Caki2 (cell line): ENCODE measurements around the gene FBRSL1. TPM values are rescaled to one million over a fixed set of nuclear protein-coding genes. Genes with fewer than 3 reads are reported as not detected.
"Not testable (repeated sequence)": the region's sequence is repeated elsewhere in the genome, so short reads cannot be mapped to it uniquely, and the experiment has no call there.

ENCODE experiments used
- DNase-seq: peaks from one replicate; pipeline ENCODE4 v3.0.0-alpha.2; 2015; ENCODE audit warnings: low read depth
- in situ Hi-C: cut with HindIII; loops from 2 replicates; pipeline ENCODE4 v1.10.0; 2016; ENCODE audit warnings: low sequenced_read_pairs, low pct_unique_long_range_greater_than_20kb, mixed read lengths
- total RNA-seq: library from RNA; depleted of rRNA; stranded (reverse); fragments of >200 nt; shearing (Covaris generic); gene quantifications from 2 replicates; pipeline ENCODE4 v1.2.3, GENCODE V29; 2014; ENCODE audit warnings: low replicate concordance

The FBRSL1 gene
- total RNA-seq, 1 experiment from 2014 or later, result 8.3 TPM

DNA sequence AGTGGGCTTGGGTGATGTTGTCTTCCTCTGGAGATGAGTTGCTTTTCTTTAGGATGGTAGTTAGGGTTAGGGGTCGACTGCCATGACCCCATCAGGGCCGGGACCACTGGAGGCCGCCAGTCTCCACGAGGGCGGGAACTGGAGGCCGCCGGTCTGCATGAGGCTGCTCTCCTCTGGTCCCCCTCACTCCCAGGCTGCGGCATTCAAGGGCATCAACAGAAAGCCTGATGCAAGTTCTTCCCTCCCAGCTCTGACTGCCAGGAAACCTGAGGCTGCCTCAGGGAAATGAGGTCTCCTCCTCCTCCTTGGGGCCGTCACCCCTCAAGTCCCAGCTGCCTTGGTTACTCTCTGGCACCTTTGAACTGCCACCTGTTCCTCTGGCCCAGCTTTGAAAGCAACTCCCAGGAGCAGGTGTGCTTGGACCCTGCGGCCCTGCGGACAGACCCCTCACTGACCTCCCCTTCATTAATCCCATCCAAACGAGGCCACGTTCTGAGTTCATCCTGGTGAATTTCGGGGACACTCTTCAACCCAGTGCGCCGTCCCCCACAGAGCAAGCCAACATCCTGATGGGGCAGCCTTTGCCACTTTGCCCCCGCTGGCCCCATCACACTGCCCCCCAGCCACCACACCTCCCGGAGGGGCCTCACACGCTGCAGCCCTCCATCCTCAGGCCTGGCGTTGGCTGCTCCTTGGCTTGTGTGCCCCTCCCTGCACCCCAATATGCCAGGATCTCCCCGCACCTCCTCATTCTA is 37.2 kb upstream of the FBRSL1 start:
- in situ Hi-C loops, result no loop called here
- no peak for DNase-seq

DNA sequence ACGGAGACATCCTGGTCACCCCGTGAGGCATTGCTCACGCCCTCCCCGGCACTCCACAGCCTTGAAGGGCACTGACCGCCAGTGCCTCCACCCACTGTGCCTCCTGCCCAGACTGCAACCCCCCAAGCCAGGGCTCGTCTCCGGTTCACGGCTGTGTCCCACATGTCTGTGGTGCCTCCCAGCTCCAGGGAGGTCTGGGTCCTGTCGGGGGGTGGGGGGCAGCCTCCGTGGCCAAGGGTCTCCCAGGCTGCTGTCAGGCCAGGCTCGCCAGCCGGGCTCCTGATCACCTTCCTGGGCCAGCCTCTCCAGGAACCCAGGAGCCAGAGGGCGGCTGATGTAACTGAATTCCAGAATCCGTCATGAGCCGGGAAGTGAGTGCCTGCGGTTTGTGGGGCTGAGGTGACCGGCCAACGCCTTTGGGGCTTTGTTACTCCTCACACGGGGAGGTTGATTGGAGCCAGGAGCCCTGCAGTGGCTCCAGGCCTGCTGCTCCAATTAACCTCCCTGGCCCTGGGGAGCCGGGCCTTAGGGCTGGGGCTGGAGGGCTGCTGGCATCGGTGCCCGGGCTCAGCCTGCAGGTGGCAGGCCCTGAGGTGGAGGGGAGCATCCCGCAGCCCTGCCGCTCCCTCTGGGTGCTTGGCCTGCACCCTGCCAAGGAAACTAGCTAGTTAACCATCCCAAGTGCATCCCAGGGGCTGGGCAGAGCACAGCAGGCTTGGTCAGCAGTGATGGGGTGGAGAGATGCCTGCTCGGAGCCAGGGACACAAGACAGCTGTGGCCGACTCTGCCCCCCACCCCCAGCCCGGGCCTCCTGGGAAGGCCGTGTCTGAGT is 36.4 kb upstream of the FBRSL1 start:
- in situ Hi-C loops, result no loop called here
- DNase-seq, result no peak

DNA sequence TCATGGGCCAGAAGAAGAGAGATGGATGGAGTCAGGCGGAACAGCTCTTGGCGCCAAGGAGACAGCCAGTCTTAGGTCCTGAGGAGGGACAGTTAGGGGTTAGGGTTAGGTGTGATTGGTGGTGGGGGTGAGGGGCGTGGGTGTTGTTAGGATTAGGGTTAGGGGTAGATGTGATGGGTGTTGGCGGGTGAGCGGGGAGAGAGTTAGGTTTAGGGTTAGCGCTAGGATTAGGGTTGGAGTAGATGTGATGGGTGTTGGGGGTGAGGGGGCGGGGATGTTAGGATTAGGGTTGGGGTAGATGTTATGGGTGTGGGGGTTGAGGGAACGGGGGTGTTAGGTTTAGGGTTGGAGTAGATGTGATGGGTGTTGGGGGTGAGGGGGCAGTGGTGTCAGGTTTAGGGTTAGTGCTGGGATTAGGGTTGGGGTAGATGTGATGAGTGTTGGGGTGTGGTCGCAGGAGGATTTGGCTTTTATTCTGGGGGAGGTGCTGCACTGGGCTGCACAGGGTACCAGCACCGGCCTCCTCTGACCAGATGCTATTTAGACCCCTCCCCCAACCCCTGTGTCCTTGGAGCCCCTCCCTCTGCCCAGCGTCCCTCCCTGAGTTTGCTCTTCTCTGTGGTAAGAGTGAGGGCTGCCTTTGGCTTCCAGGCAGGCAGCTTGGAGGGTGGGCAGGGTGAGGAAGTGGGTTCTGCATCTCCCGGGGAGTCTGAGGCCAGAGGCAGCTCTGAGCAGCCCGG is 35.6 kb upstream of the FBRSL1 start:
- in situ Hi-C loops, result no loop called here

DNA sequence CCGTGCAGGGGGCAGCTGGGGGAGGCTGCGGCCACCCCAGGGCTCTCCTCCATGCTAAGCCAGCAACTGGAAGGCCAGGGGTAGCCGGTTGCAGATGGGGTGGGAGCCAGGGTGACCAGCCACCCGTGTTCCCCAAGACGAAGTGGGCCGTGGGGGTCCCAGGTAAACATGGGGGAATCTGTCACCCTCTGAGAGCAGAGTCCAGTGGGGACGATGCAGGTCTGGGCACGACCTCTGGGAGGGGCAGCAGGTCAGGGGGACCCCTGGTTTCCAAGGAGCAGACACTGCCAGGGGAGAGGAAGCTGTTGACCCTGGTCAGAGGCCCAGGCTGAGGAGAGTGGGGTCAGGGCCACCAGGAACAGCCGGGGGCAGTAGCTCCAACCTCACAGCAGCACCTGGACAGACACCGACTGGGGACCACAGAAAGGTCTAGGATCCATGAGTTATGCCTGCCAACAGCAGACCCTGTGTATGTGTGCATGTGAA is 35.0 kb upstream of the FBRSL1 start:
- no peak for DNase-seq
- in situ Hi-C loops, result no loop called here

More for the DNA sequence above, 35.6 kb upstream of the FBRSL1 start:
- DNase-seq, result no peak

DNA sequence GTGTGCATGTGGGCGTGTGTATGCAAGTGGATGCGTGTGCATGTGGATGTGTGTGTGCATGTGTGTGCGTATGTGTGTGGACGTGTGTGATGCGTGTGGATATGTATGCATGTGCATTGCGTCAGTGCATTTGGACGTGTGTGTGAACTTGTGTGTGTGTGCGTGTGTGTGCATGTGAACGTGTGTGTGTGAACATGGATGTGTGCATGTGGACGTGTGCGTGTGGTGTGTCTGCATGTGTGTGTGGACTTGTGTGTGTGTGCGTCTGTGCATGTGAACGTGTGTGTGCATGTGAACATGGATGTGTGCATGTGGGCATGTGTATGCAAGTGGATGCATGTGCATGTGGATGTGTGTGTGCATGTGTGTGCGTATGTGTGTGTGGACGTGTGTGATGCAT is 34.4 kb upstream of the FBRSL1 start:
- in situ Hi-C loops, result no loop called here
- DNase-seq, result no peak

DNA sequence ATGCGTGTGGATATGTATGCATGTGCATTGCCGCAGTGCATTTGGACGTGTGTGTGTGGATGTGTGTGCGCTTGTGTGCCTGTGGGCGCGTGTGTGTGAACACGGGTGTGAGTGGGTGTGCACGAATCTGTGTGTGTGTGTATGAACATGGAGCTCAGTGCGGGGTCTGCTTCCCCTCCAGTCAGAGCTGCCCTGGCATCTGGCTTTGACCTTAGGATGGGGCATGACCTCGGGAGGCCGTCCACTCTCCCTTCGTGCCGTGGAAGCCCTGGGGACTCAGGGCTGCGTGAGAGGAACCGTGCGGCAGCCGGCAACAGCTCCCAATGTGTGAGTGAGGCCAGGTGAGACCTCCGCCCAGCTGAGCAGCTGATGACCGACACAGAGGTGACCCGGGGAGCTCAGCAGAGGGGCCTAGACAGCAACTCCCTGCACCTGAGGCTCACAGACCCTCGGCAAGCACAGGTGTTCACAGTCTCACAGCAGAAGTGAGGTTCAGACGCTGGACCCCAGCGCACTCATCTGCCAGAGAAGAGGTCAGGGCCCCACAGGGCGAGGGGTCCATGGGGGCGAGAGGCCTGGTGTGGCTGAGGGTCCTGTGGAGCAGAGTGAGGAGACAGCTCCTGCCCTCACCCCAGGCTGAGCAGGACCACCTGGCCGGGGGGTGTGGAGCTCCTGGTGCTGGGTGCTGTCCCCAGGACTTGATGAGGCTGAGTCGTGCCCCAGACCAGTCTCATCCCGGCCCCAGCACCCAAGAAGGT is 33.6 kb upstream of the FBRSL1 start:
- no peak for DNase-seq
- in situ Hi-C loops, result no loop called here

DNA sequence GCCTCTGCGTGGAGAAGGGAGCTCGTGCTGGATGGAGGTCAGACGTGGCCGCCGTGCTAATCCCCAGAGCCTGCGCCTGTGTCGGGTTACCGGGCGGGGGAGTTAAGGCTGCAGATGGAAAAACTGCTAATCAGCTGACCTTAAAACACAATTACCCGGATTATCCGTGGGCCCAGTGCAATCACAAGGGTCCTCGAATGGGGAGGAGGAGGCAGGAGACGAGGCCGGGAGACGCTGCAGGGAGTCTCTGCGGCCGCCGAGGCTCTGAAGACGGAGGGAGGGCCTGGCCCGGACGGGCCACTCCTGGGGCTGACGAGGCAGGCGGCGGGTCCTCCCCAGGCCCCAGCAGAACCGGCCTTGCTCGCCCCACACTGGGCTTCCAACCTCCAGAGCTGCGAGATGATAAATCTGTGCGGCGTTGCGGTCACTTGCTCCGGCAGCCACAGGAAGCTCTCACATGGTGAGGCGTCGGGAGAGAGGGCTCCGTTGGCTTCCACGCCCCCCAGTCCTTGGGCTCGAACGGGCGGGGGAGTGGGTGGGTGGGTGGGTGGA is 32.9 kb upstream of the FBRSL1 start:
- in situ Hi-C loops, result no loop called here

DNA sequence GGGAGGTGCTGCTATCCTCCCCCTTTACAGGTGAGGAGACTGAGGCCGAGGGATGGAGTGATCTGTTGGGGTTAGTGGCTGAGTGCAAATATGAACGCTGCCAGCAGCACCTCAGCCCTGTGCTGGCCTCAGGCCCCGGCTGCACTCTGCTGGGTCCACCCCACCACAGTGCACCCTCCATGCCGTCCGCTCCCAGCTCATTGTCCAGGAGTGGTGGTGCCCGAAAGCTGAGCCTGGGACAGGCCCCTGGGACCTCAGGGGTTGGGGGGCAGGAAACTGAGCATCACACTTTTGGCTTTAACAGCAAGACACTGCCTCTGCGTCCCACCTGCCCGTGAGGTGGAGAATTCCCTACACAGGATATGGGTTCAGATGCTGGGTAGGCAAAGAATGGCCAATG is 31.5 kb upstream of the FBRSL1 start:
- DNase-seq, result no peak
- in situ Hi-C loops, result no loop called here

More for the DNA sequence above, 32.9 kb upstream of the FBRSL1 start:
- no peak for DNase-seq

DNA sequence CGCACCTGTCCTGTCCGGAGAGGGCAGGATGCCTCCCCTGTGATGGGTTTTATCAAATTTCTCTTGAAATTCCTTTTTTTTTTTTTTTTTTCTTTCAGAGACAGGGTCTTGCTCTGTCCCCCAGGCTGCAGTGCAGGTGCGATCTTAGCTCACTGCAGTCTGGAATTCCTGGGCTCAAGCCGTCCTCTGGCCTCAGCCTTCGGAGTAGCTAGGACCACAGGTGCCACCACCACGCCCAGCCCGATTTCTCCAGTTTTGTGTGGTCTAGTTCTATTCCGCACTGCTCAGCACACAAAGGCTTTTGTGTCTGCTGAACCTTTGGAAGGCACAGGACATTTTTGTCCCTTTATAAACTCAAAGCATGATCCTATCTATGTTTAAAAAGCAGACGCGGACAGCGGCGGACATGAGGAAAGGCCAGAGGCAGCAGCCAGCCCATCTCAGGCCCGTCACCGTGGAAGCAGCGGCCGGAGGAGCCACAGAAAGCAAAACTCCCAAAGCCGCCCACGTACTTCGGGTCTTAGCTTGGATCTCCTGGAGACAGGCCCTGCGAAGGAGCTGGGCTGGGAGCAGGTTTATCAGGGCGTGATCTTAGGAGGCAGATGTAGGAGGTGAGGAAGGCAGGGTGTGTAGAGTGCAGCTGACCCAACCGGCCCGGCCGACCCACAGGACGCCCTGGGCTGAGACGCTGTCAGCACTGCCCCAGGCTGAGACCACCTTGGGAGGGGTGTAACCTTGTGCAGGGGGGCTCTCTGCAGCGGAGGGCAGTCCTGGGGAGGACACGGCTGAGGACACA is 30.9 kb upstream of the FBRSL1 start:
- DNase-seq, result no peak
- in situ Hi-C loops, result no loop called here

DNA sequence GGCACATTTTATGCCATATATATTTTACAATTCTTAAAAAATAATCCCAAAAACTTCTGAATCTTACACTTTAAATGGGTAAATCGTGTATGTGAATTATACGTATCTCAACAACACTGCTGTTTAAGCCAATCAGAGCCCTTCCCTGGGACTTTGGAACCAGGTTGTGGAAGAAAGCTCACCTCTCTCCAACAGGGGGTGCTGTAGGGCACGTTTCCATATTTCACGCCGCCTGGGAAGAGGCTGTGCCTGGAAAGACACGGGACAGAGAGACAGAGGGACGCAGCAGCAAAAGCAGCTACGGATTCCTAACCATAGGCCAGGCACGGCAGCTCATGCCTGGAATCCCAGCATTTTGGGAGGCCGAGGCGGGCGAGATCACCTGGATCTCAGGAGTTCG is 29.4 kb upstream of the FBRSL1 start:
- DNase-seq, result no peak
- in situ Hi-C loops, result no loop called here

DNA sequence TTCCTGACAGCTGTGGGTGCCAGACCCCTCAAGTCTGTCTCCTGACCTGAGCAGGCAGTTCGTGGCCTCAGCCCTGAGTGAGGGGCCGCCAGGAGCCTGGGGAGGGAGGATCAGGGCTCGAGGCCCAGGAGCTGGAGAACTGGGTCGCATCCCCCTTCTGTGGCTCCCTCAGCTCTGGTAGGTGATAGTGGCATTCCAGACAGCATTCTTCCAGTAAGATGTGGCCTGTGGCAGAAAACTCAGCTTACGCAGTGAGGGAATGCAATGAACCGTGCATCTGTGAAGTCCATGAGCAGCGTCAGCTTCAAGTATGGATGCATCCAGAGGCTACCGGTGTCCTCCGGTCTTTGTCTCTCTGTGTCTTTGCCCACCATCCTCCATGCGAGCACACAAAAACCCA is 28.4 kb upstream of the FBRSL1 start:
- no peak for DNase-seq

DNA sequence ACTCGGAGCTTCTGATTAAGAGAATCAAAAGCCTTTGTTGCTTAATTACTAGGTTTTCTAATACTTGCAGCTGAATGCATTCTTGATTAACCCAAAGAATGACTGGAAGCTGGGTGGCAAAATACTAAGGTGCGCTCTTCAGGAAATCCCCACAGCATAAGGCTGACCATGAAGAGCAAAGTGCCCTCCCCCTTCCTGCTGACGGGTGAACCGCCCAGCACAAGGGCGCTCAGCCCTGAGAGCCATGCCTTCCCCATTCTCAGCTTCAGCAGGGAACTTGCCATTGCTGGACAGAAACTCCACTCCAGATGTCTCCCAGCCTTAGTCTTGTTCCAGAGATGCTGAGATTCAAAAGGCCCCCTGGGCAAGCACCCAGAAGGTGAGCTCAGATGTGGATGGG is 27.2 kb upstream of the FBRSL1 start:
- in situ Hi-C loops, result no loop called here
- no peak for DNase-seq

More for the DNA sequence above, 28.4 kb upstream of the FBRSL1 start:
- in situ Hi-C loops, result no loop called here

DNA sequence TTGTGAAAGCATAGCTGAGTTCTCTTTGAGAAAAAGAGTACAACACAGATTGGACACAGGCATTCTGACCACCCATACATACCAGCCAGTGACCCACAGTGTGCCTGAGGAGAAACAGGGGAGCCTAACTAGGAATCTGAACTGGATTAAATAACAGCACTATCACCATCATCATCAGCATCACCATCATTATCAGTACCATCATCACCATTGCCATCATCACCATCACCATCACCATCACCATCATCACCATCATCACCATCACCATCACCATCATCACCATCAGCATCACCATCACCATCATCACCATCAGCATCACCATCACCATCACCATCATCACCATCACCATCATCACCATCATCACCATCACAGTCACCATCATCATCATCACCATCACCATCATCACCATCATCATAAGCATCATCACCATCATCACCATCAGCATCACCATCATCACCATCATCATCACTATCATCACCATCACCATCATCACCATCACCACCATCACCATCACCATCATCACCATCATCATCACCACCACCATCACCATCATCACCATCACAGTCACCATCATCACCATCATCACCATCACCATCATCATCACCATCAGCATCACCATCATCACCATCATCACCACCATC is 26.5 kb upstream of the FBRSL1 start:
- DNase-seq, in situ Hi-C loops: not testable (repeated sequence)

DNA sequence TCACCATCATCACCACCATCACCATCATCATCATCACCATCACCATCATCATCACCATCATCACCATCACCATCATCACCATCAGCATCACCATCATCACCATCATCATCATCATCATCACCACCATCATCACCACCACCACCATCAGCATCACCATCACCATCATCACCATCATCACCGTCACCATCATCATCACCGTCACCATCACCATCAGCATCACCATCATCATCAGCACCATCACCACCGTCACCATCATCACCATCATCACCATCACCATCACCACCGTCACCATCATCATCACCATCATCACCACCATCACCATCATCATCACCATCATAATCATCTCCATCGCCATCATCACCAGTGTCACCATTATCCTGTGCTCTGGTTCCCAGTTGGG is 25.6 kb upstream of the FBRSL1 start:
- in situ Hi-C loops, result not testable (repeated sequence)

DNA sequence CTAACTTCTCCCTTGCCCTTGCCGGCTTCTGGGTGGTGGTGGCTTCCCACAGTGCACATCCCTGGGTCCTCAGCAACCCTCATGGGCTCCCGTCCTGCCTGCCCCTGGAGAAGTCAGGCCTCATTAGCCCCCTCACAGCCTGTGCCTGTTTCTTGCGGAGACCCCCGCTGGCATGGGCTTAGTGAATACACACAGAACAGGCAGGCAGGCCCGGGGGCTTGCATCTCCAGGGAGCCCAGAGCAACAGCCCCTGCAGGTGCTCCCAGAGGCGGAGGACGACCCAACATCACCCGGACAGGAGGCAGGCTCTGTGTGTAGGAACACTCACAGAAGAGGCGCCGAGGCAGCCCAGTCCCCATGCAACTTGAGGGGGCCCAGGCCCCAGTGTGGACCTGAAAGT is 25.1 kb upstream of the FBRSL1 start:
- no peak for DNase-seq
- in situ Hi-C loops, result no loop called here

More for the DNA sequence above, 25.6 kb upstream of the FBRSL1 start:
- DNase-seq, result not testable (repeated sequence)

DNA sequence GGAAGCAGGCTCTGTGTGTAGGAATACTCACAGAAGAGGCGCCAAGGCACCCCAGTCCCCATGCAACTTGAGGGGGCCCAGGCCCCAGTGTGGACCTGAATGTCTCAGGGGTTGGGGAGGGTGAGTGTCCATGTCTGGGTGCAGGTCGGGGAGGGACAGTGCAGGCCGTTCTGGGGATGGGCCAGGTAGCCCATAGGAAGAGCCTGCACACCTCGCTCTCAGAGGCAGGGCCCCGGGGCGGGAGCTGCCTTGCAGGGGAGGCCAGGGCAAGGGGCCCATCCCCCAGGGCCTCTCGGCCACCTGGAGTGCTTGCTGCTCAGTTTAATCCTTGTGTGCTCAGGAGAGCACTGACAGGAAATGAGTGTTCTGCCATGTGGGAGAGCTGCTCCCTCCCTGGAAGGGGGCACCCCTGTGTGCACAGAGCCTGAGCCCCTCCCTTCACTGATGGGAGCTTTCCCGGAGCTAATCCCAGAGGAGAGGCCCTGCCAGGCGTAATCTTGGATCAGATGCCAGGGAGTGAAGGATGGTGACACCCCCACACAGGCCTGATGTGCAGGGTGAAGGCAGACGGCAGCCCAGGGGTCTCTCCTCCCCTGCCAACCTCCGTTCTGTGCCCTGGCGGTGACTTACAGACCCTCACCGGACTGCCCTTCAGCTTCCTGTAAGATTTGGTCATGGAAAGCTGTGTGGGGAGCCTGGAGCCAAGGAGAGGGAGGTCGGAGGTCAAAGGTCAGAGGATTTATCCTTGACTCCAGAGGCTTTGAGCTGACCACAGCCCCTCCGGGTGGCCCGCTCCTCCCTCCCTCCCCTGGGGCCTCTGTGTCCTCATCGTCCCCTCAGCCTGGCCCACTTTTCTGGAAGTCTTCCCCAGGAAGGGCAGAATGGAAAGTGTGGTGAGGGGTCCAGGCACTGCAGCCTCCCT is 24.4 kb upstream of the FBRSL1 start:
- in situ Hi-C loops, result no loop called here
- no peak for DNase-seq
